Prostate gland (tissue), 2 donors: ENCODE data around the gene TMEM167B. TPM values are rescaled to one million over a fixed set of nuclear protein-coding genes. Genes with fewer than 3 reads are reported as not detected.

Source experiments
- DNase-seq: peaks from one replicate; pipeline ENCODE4 v3.0.0-alpha.2; 2019; ENCODE audit warnings: low spot score
- H3K27ac ChIP-seq, 2 donors: fragments of 200-600 bp; sonication (generic); 2 replicates each; pipeline ENCODE4 v1.5.1; 2017 to 2019
- H3K27me3 ChIP-seq: fragments of 200-600 bp; sonication (generic); replicated peaks from 2 replicates; pipeline ENCODE4 v1.5.1; 2019; ENCODE audit not compliant: insufficient read depth
- H3K36me3 ChIP-seq, 2 donors: fragments of 200-600 bp; sonication (generic); 1 replicate in 1 of 2; 2 replicates in 1 of 2; pipeline versions ENCODE4 v1.5.1 to v1.8.1; 2017 to 2019
- H3K4me1 ChIP-seq: fragments of 200-600 bp; sonication (generic); replicated peaks from 2 replicates; pipeline ENCODE4 v1.5.1; 2019
- H3K4me3 ChIP-seq, 2 donors: fragments of 200-600 bp; sonication (generic); 2 replicates each; pipeline ENCODE4 v1.5.1; 2017 to 2019
- H3K9me3 ChIP-seq: fragments of 200-600 bp; sonication (generic); 2 replicates; pipeline ENCODE4 v1.5.1; 2017
- POLR2A ChIP-seq: fragments of 450-650 bp; IDR thresholded peaks from one replicate; pipeline ENCODE4 v1.6.1; 2016; ENCODE audit warnings: antibody characterized with exemption, mild to moderate bottlenecking
- POLR2AphosphoS5 ChIP-seq: sonication (generic); formaldehyde crosslinking; IDR thresholded peaks from one replicate; pipeline ENCODE4 v1.6.1; 2017; ENCODE audit warnings: antibody characterized with exemption
- WGBS: methylation state at CpG from one replicate; pipeline ENCODE4 v1.1.5; 2018; 5-methylcytosine and 5-hydroxymethylcytosine counted together
- intact Hi-C: fragments of 100-400 bp; cut with DNase I; formaldehyde crosslinking; loops from one replicate; pipeline ENCODE4 v1.14.2; 2022
- total RNA-seq, 2 donors: library from RNA; depleted of rRNA; stranded (reverse); fragments of >200 nt; gene quantifications; one replicate each; pipeline ENCODE4 v1.1.0, GENCODE V29; 2016
- TF ChIP-seq, protein P1 (sequence below), 4 experiments: fragments of 200-600 bp in 2 of 4; fragments of 450-650 bp in 2 of 4; sonication (generic) in 2 of 4; IDR thresholded peaks; 1 replicate in 3 of 4; 2 replicates in 1 of 4; pipeline ENCODE4 v1.5.1; 2016 to 2019; ENCODE audit warnings: antibody characterized with exemption in 4 of 4, mild to moderate bottlenecking in 2 of 4, moderate library complexity in 2 of 4

The TMEM167B gene
- total RNA-seq, 2 donors from 2014 or later = 37.0 to 40.7 TPM

DNA sequence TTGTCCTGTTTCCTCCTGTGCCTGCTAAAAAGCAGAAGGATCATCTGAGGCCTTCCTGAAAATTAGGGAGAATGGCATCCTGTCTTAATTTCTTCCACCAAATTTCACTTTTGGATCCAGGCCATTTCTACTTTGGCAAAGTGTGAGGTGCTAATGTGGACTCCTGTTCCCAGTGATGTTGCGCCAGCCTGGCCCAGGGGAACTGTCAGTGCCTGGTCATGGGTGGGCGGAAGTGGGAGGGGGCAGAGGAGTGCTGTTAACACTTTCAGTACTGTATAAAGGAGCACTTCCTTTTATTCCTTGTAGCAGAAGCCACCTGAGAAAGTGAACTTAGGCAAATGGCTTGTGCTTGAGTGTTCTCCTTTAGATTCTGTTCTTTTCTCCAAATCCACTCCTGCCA, 43.3 kb downstream of the TMEM167B start:
- intact Hi-C loops = no loop called here

GRCh38 chr1:109134423-109134822, 43.9 kb downstream of the TMEM167B start:
- Histone ChIP-seq H3K36me3 (no peaks in the 10 kb centered on the region), H3K27me3 (no peaks in the 10 kb centered on the region), H3K4me1 (peaks cover 5% of the 10 kb centered on the region), H3K4me3 (no peak overlapping the region), H3K9me3 (no peaks in the 10 kb centered on the region), H3K27ac (peak overlapping the region in 1 of 2 donors; percentile 30)
- TF ChIP-seq POLR2AphosphoS5 (no peak), POLR2A (no peak)
- TF ChIP-seq, protein P1, sequence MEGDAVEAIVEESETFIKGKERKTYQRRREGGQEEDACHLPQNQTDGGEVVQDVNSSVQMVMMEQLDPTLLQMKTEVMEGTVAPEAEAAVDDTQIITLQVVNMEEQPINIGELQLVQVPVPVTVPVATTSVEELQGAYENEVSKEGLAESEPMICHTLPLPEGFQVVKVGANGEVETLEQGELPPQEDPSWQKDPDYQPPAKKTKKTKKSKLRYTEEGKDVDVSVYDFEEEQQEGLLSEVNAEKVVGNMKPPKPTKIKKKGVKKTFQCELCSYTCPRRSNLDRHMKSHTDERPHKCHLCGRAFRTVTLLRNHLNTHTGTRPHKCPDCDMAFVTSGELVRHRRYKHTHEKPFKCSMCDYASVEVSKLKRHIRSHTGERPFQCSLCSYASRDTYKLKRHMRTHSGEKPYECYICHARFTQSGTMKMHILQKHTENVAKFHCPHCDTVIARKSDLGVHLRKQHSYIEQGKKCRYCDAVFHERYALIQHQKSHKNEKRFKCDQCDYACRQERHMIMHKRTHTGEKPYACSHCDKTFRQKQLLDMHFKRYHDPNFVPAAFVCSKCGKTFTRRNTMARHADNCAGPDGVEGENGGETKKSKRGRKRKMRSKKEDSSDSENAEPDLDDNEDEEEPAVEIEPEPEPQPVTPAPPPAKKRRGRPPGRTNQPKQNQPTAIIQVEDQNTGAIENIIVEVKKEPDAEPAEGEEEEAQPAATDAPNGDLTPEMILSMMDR (IDR thresholded peaks at IDR 0.05) = no peak
- 34% methylated on average over 7 of the region's 7 CpGs for WGBS
- intact Hi-C loops = no loop called here
- DNase-seq = no peak

More for the DNA sequence above, 43.3 kb downstream of the TMEM167B start:
- DNase-seq = no peak
- Histone ChIP-seq H3K9me3 (no peaks in the 10 kb centered on the region), H3K4me1 (peaks cover 5% of the 10 kb centered on the region), H3K27me3 (no peaks in the 10 kb centered on the region), H3K4me3 (no peak overlapping the region), H3K27ac (no peak overlapping the region), H3K36me3 (no peaks in the 10 kb centered on the region)
- 41% methylated on average over 2 of the region's 2 CpGs for WGBS
- no peak for TF ChIP-seq POLR2A
- TF ChIP-seq, protein P1 (IDR thresholded peaks at IDR 0.05) = no peak
- TF ChIP-seq POLR2AphosphoS5 = no peak

- TF ChIP-seq, protein P1 (IDR thresholded peaks at IDR 0.05) = no peak
- TF ChIP-seq POLR2AphosphoS5 (no peak), POLR2A (no peak)
- WGBS = 86% methylated on average over 3 of the region's 3 CpGs
- Histone ChIP-seq H3K4me3 (no peak overlapping the region), H3K27me3 (no peaks in the 10 kb centered on the region), H3K27ac (no peak overlapping the region), H3K36me3 (no peaks in the 10 kb centered on the region), H3K9me3 (no peaks in the 10 kb centered on the region), H3K4me1 (peaks cover 5% of the 10 kb centered on the region)
- intact Hi-C loops = no loop called here
- no peak for DNase-seq
Observed at GRCh38 chr1:109135940-109136339, 45.4 kb downstream of the TMEM167B start.

DNA sequence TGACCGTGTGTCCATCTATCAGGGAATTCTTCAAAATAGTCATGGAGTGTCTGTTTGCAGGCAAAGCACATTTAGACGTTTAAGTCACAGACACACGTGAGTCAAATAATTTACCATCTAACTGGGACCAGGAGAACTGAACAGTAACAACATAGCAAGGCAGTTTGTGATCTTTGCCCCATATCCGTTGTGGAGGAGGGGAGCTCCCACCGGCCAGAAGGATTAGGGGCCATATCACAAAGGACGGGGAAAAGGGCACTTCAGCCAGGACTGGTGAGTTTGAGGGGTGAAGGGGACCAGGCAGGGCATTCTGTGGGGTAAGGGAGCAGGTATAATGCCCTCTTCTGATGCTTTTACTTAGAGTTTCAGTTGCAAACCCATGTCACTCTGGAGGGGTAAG, 46.2 kb downstream of the TMEM167B start:
- intact Hi-C loops = no loop called here
- Histone ChIP-seq H3K27ac (no peak overlapping the region), H3K27me3 (no peaks in the 10 kb centered on the region), H3K4me3 (no peak overlapping the region), H3K4me1 (peaks cover 5% of the 10 kb centered on the region), H3K9me3 (no peaks in the 10 kb centered on the region), H3K36me3 (no peaks in the 10 kb centered on the region)
- TF ChIP-seq POLR2AphosphoS5 = no peak
- TF ChIP-seq, protein P1 (IDR thresholded peaks at IDR 0.05) = no peak
- TF ChIP-seq POLR2A = no peak
- DNase-seq = no peak
- WGBS = 85% methylated on average over 6 of the region's 6 CpGs

DNA sequence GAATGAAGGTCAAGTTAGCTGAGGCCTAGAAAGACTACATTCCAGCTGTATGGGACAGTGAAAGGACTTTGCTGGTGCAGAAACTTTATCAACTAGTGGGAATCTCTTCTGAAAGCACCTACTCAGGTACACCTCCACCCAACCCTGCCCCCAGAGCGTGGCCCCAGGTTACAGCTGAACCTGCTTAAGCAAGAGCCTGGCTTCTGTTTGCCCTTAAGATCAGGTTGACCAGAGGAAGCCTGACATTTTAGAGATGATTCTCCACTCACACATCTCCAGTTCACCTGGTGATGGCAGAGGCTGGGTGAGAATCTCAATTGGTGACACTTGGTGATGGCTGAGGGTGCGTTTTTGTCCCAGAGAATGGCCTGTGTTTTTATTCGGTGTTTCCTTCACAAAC, 47.4 kb downstream of the TMEM167B start:
- Histone ChIP-seq H3K9me3 (no peaks in the 10 kb centered on the region), H3K36me3 (no peaks in the 10 kb centered on the region), H3K4me1 (peaks cover 5% of the 10 kb centered on the region), H3K27ac (peak overlapping the region; percentile 45 to 58), H3K27me3 (no peaks in the 10 kb centered on the region), H3K4me3 (no peak overlapping the region)
- intact Hi-C loops = no loop called here
- 92% methylated on average over 3 of the region's 3 CpGs for WGBS
- DNase-seq = no peak
- TF ChIP-seq, protein P1 (IDR thresholded peaks at IDR 0.05) = no peak
- no peak for TF ChIP-seq POLR2A
